Measurements from ENCODE around the gene NR4A2. TPM values are rescaled to one million over a fixed set of nuclear protein-coding genes. Genes with fewer than 3 reads are reported as not detected.
"Not testable (repeated sequence)": the region's sequence is repeated elsewhere in the genome, so short reads cannot be mapped to it uniquely, and the experiment has no call there.

The NR4A2 gene
- total RNA-seq, 1 experiment from 2014 or later, result 4.9 TPM

DNA sequence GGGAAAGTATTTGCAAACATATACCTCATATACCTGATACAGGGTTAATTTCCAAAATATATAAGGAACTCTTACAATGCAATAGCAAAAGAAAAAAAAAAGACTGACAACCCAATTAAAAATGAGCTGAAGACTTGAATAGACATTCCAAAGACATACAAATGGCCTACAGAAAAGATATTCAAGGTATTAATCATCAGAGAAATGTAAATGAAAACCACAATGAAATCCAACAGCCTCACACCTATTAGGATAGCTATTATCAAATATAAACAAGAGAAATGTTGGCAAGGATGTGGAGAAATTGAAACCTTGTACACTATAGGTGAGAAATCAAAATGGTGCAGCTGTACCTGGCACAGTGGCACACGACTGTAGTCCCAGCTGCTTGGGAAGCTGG is 25.7 kb downstream of the NR4A2 start:
- H3K9me3 Mint-ChIP-seq (ENCODE audit: low read depth, unreplicated experiment), result no peaks in the 10 kb centered on the region
- CTCF ChIA-PET, result interaction anchor here (0.6 kb wide), 1 partner anchor 77 kb away, joined by 3 read pairs; no protein-coding TSS in a partner anchor
- no peaks in the 10 kb centered on the region for H3K36me3 Mint-ChIP-seq (ENCODE audit: insufficient read depth, unreplicated experiment)
- H3K27ac Mint-ChIP-seq (ENCODE audit: unreplicated experiment), result no peak overlapping the region
- H3K27me3 Mint-ChIP-seq (ENCODE audit: unreplicated experiment), result no peaks in the 10 kb centered on the region
- BruUV-seq (replicated peaks), result no TSS peak
- no peak for TF ChIP-seq CTCF (IDR thresholded peaks at IDR 0.05; ENCODE audit: unreplicated experiment)
- H3K4me1 Mint-ChIP-seq (ENCODE audit: low read depth, unreplicated experiment), result no peaks in the 10 kb centered on the region
- intact Hi-C loops (cut with micrococcal nuclease; ENCODE audit: unreplicated experiment), result no loop called here
- DNase-seq, result no peak
- H3K4me3 Mint-ChIP-seq (ENCODE audit: low read depth, unreplicated experiment), result no peak overlapping the region

GRCh38 chr2:156305121-156305520 is 27.4 kb downstream of the NR4A2 start:
- Mint-ChIP-seq H3K4me1 (ENCODE audit: low read depth, unreplicated experiment) (no peaks in the 10 kb centered on the region), H3K4me3 (ENCODE audit: low read depth, unreplicated experiment) (no peak overlapping the region), H3K36me3 (ENCODE audit: insufficient read depth, unreplicated experiment) (no peaks in the 10 kb centered on the region), H3K27ac (ENCODE audit: unreplicated experiment) (no peak overlapping the region), H3K27me3 (ENCODE audit: unreplicated experiment) (no peaks in the 10 kb centered on the region), H3K9me3 (ENCODE audit: low read depth, unreplicated experiment) (peaks cover under 1% of the 10 kb centered on the region)
- no TSS peak for BruUV-seq (replicated peaks)
- DNase-seq, result no peak
- intact Hi-C loops (cut with micrococcal nuclease; ENCODE audit: unreplicated experiment), result no loop called here
- CTCF ChIA-PET, result interaction anchor here (0.7 kb wide), 1 partner anchor 410 kb away, joined by 3 read pairs; no protein-coding TSS in a partner anchor
- no peak for TF ChIP-seq CTCF (IDR thresholded peaks at IDR 0.05; ENCODE audit: unreplicated experiment)

DNA sequence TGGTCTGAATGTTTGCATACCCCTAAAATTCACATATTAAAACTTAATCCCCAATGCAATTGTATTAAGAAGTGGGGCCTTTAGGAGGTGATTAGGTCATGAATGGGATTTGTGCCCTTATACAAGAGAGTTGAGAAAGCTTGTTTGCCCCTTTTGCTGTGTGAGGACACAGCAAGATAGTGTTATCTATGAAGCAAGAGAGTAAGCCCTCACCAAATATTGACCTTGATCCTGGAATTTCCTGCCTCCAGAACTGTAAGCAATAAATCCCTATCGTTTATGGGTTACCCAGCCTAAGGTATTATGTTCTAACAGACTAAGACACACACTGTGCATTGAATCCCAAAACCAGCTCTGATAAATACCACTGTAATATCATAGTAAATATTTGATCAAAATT is 32.2 kb downstream of the NR4A2 start:
- H3K4me1 Mint-ChIP-seq (ENCODE audit: low read depth, unreplicated experiment), result no peaks in the 10 kb centered on the region
- intact Hi-C loops (cut with micrococcal nuclease; ENCODE audit: unreplicated experiment), result no loop called here
- H3K9me3 Mint-ChIP-seq (ENCODE audit: low read depth, unreplicated experiment), result peaks cover 3% of the 10 kb centered on the region
- TF ChIP-seq CTCF (IDR thresholded peaks at IDR 0.05; ENCODE audit: unreplicated experiment), result no peak
- H3K4me3 Mint-ChIP-seq (ENCODE audit: low read depth, unreplicated experiment), result no peak overlapping the region
- no peak for DNase-seq
- CTCF ChIA-PET, result no interaction called here
- BruUV-seq (replicated peaks), result no TSS peak
- H3K27ac Mint-ChIP-seq (ENCODE audit: unreplicated experiment), result no peak overlapping the region
- H3K36me3 Mint-ChIP-seq (ENCODE audit: insufficient read depth, unreplicated experiment), result no peaks in the 10 kb centered on the region
- H3K27me3 Mint-ChIP-seq (ENCODE audit: unreplicated experiment), result no peaks in the 10 kb centered on the region

GRCh38 chr2:156294945-156295580 is 37.5 kb downstream of the NR4A2 start:
- BruUV-seq (replicated peaks), result no TSS peak
- no peaks in the 10 kb centered on the region for H3K36me3 Mint-ChIP-seq (ENCODE audit: insufficient read depth, unreplicated experiment)
- TF ChIP-seq CTCF (IDR thresholded peaks at IDR 0.05; ENCODE audit: unreplicated experiment), result no peak
- no peak overlapping the region for H3K27ac Mint-ChIP-seq (ENCODE audit: unreplicated experiment)
- intact Hi-C loops (cut with micrococcal nuclease; ENCODE audit: unreplicated experiment), result no loop called here
- DNase-seq, result no peak
- H3K4me3 Mint-ChIP-seq (ENCODE audit: low read depth, unreplicated experiment), result no peak overlapping the region
- peaks cover 2% of the 10 kb centered on the region for H3K9me3 Mint-ChIP-seq (ENCODE audit: low read depth, unreplicated experiment)
- no peaks in the 10 kb centered on the region for H3K27me3 Mint-ChIP-seq (ENCODE audit: unreplicated experiment)
- no peaks in the 10 kb centered on the region for H3K4me1 Mint-ChIP-seq (ENCODE audit: low read depth, unreplicated experiment)
- CTCF ChIA-PET, result no interaction called here

DNA sequence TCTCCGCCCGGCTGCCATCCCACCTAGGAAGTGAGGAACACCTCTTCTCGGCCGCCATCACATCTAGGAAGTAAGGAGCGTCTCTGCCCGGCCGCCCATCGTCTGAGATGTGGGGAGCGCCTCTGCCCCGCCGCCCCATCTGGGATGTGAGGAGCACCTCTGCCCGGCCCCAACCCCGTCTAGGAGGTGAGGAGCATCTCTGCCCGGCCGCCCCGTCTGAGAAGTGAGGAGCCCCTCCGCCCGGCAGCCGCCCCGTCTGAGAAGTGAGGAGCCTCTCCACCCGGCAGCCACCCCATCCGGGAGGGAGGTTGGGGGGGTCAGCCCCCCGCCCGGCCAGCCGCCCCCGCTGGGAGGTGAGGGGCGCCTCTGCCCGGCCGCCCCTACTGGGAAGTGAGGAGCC is 39.1 kb downstream of the NR4A2 start:
- H3K27me3 Mint-ChIP-seq (ENCODE audit: unreplicated experiment); CTCF ChIA-PET; intact Hi-C loops (cut with micrococcal nuclease; ENCODE audit: unreplicated experiment); H3K27ac Mint-ChIP-seq (ENCODE audit: unreplicated experiment); H3K36me3 Mint-ChIP-seq (ENCODE audit: insufficient read depth, unreplicated experiment); H3K4me1 Mint-ChIP-seq (ENCODE audit: low read depth, unreplicated experiment); BruUV-seq (replicated peaks); H3K9me3 Mint-ChIP-seq (ENCODE audit: low read depth, unreplicated experiment); DNase-seq; H3K4me3 Mint-ChIP-seq (ENCODE audit: low read depth, unreplicated experiment): not testable (repeated sequence)
